SIG-M5 treated with dmso at 0.1 percent for 504 hours (cell line): Measurements from ENCODE around the gene GRID1.
"Not testable (repeated sequence)": the region's sequence is repeated elsewhere in the genome, so short reads cannot be mapped to it uniquely, and the experiment has no call there.

ENCODE experiments used
- DNase-seq: peaks from one replicate; lab custom pipeline; 2025; ENCODE audit not compliant: unreplicated experiment; lab: John Stamatoyannopoulos, UW

The GRID1 gene

GRCh38 chr10:85978566-85979358 lies 387.8 kb downstream of the GRID1 start:
- DNase-seq: no peak

DNA sequence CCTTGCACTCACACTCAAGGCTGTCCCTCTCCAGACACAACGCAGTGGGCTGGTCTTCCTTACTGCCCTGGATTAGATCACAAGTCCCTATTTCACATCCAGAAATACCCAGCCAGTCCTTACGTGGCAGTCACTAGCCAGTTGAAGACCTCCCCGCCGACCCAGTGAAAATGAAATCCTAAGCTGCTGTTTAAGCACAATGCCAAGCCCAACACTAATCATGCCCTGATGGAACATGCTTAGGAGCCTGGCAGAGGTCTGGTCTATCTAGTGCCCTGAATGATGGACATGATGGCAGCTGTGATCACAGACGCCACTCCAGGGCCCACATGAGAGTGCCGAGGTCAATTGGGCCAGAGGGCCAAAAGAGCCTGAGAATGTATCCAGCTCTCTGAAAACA lies 389.0 kb downstream of the GRID1 start:
- no peak for DNase-seq

GRCh38 chr10:85976267-85976793 lies 390.3 kb downstream of the GRID1 start:
- DNase-seq: no peak

GRCh38 chr10:85971494-85971893 lies 395.1 kb downstream of the GRID1 start:
- DNase-seq: no peak

DNA sequence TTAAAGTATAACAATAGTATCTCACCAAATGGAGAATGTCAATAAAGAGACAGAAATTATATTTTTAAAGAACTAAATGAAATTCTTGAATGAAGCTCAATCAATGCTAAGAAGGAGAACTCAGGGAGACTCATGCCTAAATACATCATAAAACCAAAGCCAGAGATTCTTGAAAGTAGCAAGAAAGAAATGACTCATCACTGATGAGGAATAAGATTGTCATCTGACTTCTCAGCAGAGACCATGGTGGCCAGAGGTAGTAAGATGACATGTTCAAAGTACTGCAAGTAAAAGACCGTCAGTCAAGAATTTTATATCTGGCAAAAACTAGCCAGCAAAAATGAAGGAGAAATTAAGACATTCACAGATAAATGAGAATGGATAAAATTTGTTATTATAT lies 399.0 kb downstream of the GRID1 start:
- DNase-seq: no peak

- no peak for DNase-seq
Measured at GRCh38 chr10:85961479-85962067, 405.0 kb downstream of the GRID1 start.

DNA sequence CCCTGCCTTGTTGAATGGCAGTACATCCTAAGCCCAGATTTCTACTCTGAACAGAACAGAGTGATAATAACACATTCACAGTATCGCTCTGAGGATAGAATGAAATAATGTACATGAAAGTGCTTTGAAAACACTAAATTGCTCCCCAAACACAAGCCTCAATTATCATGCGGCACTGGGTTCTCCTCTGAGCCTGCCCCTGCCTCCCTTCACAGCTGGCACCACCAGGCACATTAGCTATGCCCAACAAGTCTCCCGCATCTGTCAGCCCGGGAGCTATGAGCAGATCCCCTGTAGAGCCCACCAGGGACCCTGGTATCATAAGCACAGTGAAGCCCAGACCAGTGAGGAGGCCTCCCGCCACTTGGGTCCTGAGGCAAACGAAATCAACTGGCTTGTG lies 405.5 kb downstream of the GRID1 start:
- DNase-seq: no peak

GRCh38 chr10:85959239-85959638 lies 407.4 kb downstream of the GRID1 start:
- DNase-seq: no peak

- no peak for DNase-seq
Measured at GRCh38 chr10:85950921-85951320, 415.7 kb downstream of the GRID1 start.

- DNase-seq: no peak
Measured at GRCh38 chr10:85946713-85947326, 419.8 kb downstream of the GRID1 start.

DNA sequence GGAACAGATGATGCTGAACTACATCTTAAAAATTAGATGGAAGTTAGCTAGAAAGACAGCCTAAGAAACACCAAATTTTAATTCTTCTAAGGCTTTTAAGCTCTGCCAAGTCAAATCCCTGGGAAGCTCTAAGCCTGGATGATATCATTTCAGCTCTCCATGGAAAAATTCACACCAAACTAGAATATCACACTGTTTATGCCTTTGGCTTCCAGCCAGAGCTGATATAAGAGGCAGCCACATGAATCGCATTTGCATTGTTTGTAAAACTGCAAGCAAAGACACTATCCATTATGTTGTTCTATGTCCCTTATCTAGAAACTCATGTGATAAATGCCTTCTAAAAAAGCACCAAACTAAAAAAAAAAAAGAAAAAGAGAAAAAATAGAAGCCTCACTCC lies 430.4 kb downstream of the GRID1 start:
- no peak for DNase-seq

GRCh38 chr10:85934586-85934985 lies 432.0 kb downstream of the GRID1 start:
- no peak for DNase-seq

GRCh38 chr10:85929993-85930392 lies 436.6 kb downstream of the GRID1 start:
- DNase-seq: not testable (repeated sequence)

DNA sequence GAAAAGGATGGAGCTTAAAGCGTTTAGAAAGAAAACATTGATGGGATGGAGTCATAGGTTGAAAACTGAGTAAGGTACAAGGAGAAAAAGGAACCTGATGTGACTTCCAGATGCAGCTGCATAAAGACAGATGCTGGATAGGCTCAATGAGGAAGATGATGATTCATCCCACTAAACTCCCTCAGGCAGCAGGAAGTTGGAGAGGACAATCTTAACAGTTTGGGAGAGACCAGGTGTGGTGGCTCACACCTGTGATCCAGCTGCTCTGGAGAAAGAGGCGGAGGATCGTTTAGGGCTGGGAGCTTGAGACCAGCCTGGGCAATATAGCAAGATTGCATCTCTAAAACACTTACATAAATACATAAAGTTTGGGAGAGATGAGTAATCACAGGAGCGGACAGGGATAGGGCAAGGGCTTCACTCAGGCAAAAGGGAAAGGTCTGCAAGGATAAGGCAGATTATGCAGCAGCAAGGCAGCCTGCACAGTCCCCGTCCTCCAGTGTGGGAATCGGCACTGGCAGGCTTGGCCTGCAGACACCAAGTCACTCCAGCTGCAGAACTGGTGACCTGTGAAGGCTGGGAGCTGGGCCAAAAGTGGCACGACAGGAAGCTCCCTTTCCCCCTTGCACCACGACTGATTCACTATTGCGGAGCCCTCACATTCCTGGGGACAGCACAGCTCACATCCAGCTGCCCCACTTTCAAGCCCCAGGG lies 438.5 kb downstream of the GRID1 start:
- no peak for DNase-seq

- DNase-seq: no peak
Measured at GRCh38 chr10:85926986-85927385, 439.6 kb downstream of the GRID1 start.

DNA sequence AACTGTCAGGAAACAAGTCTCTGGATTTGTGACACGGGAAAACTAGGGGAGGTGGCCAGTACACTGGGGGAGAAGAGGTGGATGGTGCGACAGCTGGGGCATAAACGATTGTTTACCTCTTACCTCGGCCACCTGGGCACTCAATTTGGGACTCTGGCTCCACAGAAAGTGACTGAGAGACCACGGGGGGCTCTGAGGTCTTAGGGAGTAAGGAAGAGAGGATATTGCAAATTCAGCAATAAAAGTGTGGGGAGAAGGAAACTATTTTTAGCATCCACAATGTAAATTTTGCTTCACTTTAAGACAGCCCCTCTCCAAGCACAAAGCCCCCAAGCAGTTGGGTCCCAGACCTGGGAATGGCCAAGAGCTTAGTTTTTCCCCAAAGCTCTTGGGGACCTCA lies 440.5 kb downstream of the GRID1 start:
- DNase-seq: no peak

- DNase-seq: no peak
Measured at GRCh38 chr10:85925201-85925750, 441.3 kb downstream of the GRID1 start.

DNA sequence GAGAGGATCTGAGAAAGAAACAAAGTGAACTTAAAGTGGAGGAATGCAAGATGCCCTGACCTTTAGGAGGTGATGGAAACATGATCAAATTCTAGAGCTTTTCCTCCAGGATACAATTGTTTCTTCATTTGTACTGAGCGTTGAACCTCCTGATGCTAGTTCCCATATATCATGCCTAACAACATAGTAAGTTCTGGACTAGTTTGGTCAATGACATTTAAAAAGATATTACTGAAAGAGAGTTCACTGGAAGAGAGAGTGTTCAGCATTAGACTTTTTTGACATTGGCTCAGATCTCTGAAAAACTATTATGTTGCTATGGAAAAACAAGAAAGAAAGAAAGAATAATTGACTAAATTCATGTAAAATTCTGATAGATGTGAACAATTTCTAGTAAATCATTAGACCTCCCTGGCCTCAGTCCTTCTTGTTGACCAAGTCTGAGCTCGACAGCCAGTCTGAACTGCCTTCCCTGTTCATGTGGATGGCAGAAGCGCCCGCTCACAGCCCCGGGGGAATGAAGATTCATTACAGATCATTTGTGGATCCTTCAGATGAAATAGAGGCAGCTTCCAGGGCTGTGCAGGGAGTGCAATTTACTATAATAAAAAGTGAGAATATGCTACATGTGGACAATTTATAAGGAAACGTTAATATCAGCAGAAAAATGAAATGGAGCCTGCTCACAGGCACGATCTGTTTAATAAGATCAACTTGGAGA lies 442.1 kb downstream of the GRID1 start:
- DNase-seq: no peak

DNA sequence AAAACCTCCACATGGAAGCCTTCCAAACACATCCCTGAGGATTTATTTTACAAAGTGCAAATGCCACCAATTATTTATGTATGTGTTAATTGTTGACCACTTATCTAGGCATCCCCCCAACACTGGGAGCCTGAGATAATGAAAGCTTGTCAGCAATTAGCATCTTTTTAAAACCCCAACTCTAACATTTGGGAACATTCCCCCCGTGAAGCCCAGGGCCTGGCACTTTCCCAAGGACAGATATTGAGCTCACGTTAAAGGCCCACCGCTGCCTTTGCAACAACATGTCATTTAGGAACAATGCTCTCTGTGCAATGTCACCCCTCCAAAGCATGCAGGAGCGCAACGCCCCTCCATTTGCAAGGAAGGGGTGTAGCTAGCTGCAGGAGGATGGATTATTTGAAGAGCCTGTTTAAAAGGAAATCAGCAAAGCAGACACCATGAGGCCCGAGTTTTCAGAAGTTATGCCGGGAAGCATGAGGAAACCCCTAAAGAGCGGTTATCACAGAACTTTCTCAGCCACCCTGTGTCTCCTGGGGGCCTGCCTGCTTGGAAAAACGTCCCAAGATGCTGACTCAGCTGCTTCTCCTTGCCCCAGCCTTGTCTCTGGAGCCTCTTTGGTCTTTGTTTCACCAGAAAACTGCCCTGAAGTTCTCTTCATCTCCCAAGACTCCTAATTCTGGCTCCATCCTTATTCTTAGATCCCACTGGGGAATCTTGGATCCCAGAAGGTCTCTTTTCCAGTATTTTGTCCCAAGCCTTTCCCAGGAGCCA lies 444.1 kb downstream of the GRID1 start:
- no peak for DNase-seq

DNA sequence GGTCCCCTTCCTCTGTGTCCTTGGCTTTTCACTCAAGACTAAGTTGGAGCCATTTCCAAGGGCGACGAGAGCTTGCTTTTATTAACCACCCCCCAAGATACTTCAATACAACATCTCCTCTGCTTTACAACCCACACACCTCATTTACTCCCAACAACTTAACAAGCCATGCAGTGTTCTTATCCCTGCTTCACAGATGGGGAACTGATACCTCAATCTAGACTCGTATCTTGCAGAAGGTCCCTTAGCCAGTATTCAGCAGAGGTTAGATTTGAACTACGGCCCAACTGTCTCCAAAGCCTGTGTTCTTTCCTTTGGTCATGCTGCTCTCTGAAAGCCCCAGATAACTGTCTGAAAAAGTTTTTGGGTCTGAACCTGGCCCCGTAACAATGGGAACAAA lies 444.8 kb downstream of the GRID1 start:
- DNase-seq: no peak
